ENCODE results near the gene SLC35A2.

The SLC35A2 gene

DNA sequence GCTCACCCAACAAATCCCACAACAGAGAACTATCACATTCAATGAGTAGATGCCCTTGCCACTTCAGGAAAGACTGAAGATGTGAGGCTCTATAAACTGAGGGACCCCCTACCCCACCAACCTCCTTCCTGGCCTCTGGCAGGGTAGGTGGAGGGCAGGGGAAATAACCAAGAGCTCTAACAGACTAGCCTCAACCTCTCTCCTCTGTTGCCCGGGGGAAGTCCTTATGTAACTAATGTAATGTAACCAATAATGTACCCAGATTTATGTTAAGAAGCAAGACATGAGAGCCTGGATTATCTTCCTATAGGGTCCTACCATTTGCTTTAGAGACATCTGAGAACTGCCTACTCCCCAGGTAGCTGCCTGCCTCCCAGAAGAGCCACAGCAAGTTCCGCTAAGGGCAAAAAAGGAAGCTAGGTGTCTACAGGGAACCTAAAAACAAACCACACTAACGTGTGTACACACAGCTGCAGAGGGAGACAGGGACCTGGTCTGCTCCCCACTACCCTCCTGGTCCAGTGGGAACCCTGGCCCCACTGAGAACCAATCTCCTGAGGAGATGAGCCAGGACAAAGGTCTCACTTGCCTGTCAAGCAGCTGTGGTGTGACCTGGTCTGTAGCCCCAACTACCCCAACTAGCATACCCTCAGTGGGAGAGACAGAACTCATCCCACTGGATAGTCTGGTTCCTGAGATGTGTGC, 28.2 kb upstream of the SLC35A2 start:
- peaks cover 12% of the 10 kb centered on the region for H3K36me3 ChIP-seq
- no peak for DNase-seq
- H3K27ac ChIP-seq: no peak overlapping the region
- TF ChIP-seq CTCF (IDR thresholded peaks at IDR 0.05; ENCODE audit: low read depth, low read length): no peak
- H3K27me3 ChIP-seq (ENCODE audit: insufficient read depth, low read depth, severe bottlenecking): no peaks in the 10 kb centered on the region
- no peak overlapping the region for H3K4me3 ChIP-seq (ENCODE audit: low read depth, low read length)
- H3K9me3 ChIP-seq (ENCODE audit: severe bottlenecking): no peaks in the 10 kb centered on the region

- Histone ChIP-seq H3K36me3 (peaks cover 14% of the 10 kb centered on the region), H3K4me3 (ENCODE audit: low read depth, low read length) (no peak overlapping the region), H3K27ac (no peak overlapping the region), H3K9me3 (ENCODE audit: severe bottlenecking) (no peaks in the 10 kb centered on the region), H3K27me3 (ENCODE audit: insufficient read depth, low read depth, severe bottlenecking) (no peaks in the 10 kb centered on the region)
- DNase-seq: no peak
- TF ChIP-seq CTCF (IDR thresholded peaks at IDR 0.05; ENCODE audit: low read depth, low read length): no peak
Observed at GRCh38 chrX:48938721-48939425, 27.4 kb upstream of the SLC35A2 start.

DNA sequence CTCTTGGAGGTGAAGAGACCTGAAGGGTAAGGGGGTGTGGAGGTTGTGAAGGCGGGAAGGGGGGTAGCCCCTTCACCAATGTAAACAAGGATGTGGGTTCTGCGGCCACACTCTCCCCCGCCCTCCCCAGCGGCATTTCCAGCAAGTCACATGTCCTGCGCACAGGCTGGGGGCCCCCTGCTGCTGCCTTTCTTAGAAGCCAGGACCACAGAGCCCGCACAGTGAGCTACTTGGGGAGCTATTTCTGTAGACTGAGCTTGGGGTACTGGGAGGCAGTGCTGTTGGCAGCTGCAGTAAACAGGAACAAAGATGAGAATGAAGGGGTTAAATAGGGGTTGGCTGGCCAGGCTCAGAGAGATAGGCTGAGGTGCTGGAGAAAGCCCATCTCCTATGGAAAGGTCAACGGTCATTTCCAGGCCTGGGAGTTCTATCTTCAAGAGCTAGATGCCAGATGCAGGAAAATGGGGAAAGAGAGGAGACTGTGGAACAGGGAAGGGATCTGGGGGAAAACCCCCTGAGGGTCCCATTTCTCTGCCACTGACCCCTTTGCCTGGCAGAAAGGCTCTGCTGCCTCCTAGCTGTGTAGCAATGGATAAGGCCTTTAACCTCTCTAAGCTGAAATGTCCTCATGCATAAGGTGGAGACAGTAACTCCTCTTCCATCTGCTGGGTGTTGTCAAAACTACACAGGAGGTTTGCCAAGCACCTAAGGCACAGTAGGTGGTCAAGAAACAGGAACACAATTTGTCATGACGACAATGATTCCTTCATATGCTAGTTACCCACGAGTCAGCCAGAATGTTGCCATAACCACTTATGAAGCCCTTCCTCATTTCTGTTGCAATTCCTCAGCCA, 25.8 kb upstream of the SLC35A2 start:
- Histone ChIP-seq H3K4me3 (ENCODE audit: low read depth, low read length) (no peak overlapping the region), H3K27ac (no peak overlapping the region), H3K36me3 (peaks cover 12% of the 10 kb centered on the region), H3K9me3 (ENCODE audit: severe bottlenecking) (no peaks in the 10 kb centered on the region), H3K27me3 (ENCODE audit: insufficient read depth, low read depth, severe bottlenecking) (no peaks in the 10 kb centered on the region)
- TF ChIP-seq CTCF (IDR thresholded peaks at IDR 0.05; ENCODE audit: low read depth, low read length): peak; percentile 46; the same call in 1 of the 2 replicates
- no peak for DNase-seq

- Histone ChIP-seq H3K27ac (no peak overlapping the region), H3K27me3 (ENCODE audit: insufficient read depth, low read depth, severe bottlenecking) (no peaks in the 10 kb centered on the region), H3K4me3 (ENCODE audit: low read depth, low read length) (no peak overlapping the region), H3K36me3 (peaks cover 12% of the 10 kb centered on the region), H3K9me3 (ENCODE audit: severe bottlenecking) (no peaks in the 10 kb centered on the region)
- no peak for TF ChIP-seq CTCF (IDR thresholded peaks at IDR 0.05; ENCODE audit: low read depth, low read length)
- no peak for DNase-seq
Observed at GRCh38 chrX:48936429-48937053, 25.1 kb upstream of the SLC35A2 start.

- no peak overlapping the region for H3K27ac ChIP-seq
- H3K36me3 ChIP-seq: peaks cover 12% of the 10 kb centered on the region
- no peak for TF ChIP-seq CTCF (IDR thresholded peaks at IDR 0.05; ENCODE audit: low read depth, low read length)
- no peak for DNase-seq
- H3K27me3 ChIP-seq (ENCODE audit: insufficient read depth, low read depth, severe bottlenecking): no peaks in the 10 kb centered on the region
- H3K4me3 ChIP-seq (ENCODE audit: low read depth, low read length): no peak overlapping the region
- no peaks in the 10 kb centered on the region for H3K9me3 ChIP-seq (ENCODE audit: severe bottlenecking)
Observed at GRCh38 chrX:48935301-48935670, 23.8 kb upstream of the SLC35A2 start.
